ES-I3 (cell line): ENCODE data around the gene CHN1.

Experiments
- H3K36me3 ChIP-seq: 2 replicates; pipeline ENCODE4 v1.6.1; 2013; ENCODE audit warnings: mild to moderate bottlenecking, low read length, control low read depth, moderate library complexity; ENCODE audit not compliant: insufficient read depth
- H3K4me1 ChIP-seq: 2 replicates; pipeline ENCODE4 v1.6.1; 2013; ENCODE audit warnings: mild to moderate bottlenecking, control low read depth, low read length; ENCODE audit not compliant: insufficient read depth
- H3K9ac ChIP-seq: 2 replicates; pipeline ENCODE4 v1.6.1; 2013; ENCODE audit warnings: low read depth, mild to moderate bottlenecking, low read length, moderate library complexity
- H3K9me3 ChIP-seq: 2 replicates; pipeline ENCODE4 v1.6.1; 2013; ENCODE audit warnings: mild to moderate bottlenecking, low read length, moderate library complexity; ENCODE audit not compliant: control insufficient read depth, insufficient read depth

CHN1 gene

GRCh38 chr2:175005733-175006264 is 618 bp upstream of the CHN1 start:
- Histone ChIP-seq H3K9me3 (no peaks in the 10 kb centered on the region), H3K9ac (peak overlapping the region; percentile 89), H3K36me3 (no peaks in the 10 kb centered on the region), H3K4me1 (peaks cover 13% of the 10 kb centered on the region; the same call in 1 of the 2 replicates)

GRCh38 chr2:175004730-175004979 is 526 bp downstream of the CHN1 start:
- Histone ChIP-seq H3K36me3 (no peaks in the 10 kb centered on the region), H3K9ac (peak overlapping the region; percentile 89), H3K9me3 (no peaks in the 10 kb centered on the region), H3K4me1 (peaks cover 13% of the 10 kb centered on the region; the same call in 1 of the 2 replicates)

- peaks cover 13% of the 10 kb centered on the region; the same call in 1 of the 2 replicates for H3K4me1 ChIP-seq
- no peaks in the 10 kb centered on the region for H3K9me3 ChIP-seq
- H3K9ac ChIP-seq = peak overlapping the region; percentile 47
- H3K36me3 ChIP-seq = no peaks in the 10 kb centered on the region
These were observed 1.1 kb downstream of the CHN1 start for GRCh38 chr2:175003875-175004729.

GRCh38 chr2:175002547-175003274 is 2.5 kb downstream of the CHN1 start:
- Histone ChIP-seq H3K9ac (no peak overlapping the region), H3K36me3 (no peaks in the 10 kb centered on the region), H3K4me1 (peaks cover 20% of the 10 kb centered on the region; the same call in 1 of the 2 replicates), H3K9me3 (no peaks in the 10 kb centered on the region)

- H3K9me3 ChIP-seq = no peaks in the 10 kb centered on the region
- H3K9ac ChIP-seq = no peak overlapping the region
- peaks cover 20% of the 10 kb centered on the region; the same call in 1 of the 2 replicates for H3K4me1 ChIP-seq
- no peaks in the 10 kb centered on the region for H3K36me3 ChIP-seq
These were observed 3.6 kb downstream of the CHN1 start for GRCh38 chr2:175001566-175001965.

- Histone ChIP-seq H3K4me1 (peaks cover 7% of the 10 kb centered on the region; the same call in 1 of the 2 replicates), H3K36me3 (no peaks in the 10 kb centered on the region), H3K9ac (no peak overlapping the region)
These were observed 8.1 kb downstream of the CHN1 start for GRCh38 chr2:174997110-174997509.

GRCh38 chr2:174996622-174997021 is 8.6 kb downstream of the CHN1 start:
- H3K4me1 ChIP-seq = peaks cover 7% of the 10 kb centered on the region; the same call in 1 of the 2 replicates

More at GRCh38 chr2:174997110-174997509, 8.1 kb downstream of the CHN1 start:
- H3K9me3 ChIP-seq = no peaks in the 10 kb centered on the region

GRCh38 chr2:174994381-174994780 is 10.8 kb downstream of the CHN1 start:
- H3K4me1 ChIP-seq = peaks cover 17% of the 10 kb centered on the region; the same call in 1 of the 2 replicates
- H3K9me3 ChIP-seq = no peaks in the 10 kb centered on the region
- H3K9ac ChIP-seq = no peak overlapping the region
- H3K36me3 ChIP-seq = no peaks in the 10 kb centered on the region

More at GRCh38 chr2:174996622-174997021, 8.6 kb downstream of the CHN1 start:
- H3K9me3 ChIP-seq = no peaks in the 10 kb centered on the region
- H3K9ac ChIP-seq = no peak overlapping the region
- H3K36me3 ChIP-seq = no peaks in the 10 kb centered on the region

GRCh38 chr2:174992886-174993285 is 12.3 kb downstream of the CHN1 start:
- Histone ChIP-seq H3K9me3 (no peaks in the 10 kb centered on the region), H3K4me1 (peaks cover 10% of the 10 kb centered on the region; the same call in 1 of the 2 replicates), H3K9ac (no peak overlapping the region), H3K36me3 (no peaks in the 10 kb centered on the region)

- Histone ChIP-seq H3K9me3 (no peaks in the 10 kb centered on the region), H3K9ac (no peak overlapping the region), H3K36me3 (no peaks in the 10 kb centered on the region)
These were observed 19.6 kb downstream of the CHN1 start for GRCh38 chr2:174985614-174986013.

GRCh38 chr2:174984561-174984960 is 20.6 kb downstream of the CHN1 start:
- 0 out of 2 replicates have a peak, but pooled peaks cover 6% of the 10 kb centered on the region for H3K4me1 ChIP-seq
- H3K36me3 ChIP-seq = no peaks in the 10 kb centered on the region
- no peak overlapping the region for H3K9ac ChIP-seq
- no peaks in the 10 kb centered on the region for H3K9me3 ChIP-seq

More at GRCh38 chr2:174985614-174986013, 19.6 kb downstream of the CHN1 start:
- H3K4me1 ChIP-seq = peaks cover 9% of the 10 kb centered on the region; the same call in 1 of the 2 replicates

- no peaks in the 10 kb centered on the region for H3K9me3 ChIP-seq
- no peaks in the 10 kb centered on the region for H3K36me3 ChIP-seq
- H3K9ac ChIP-seq = no peak overlapping the region
- 0 out of 2 replicates have a peak, but pooled peaks cover 6% of the 10 kb centered on the region for H3K4me1 ChIP-seq
These were observed 23.9 kb downstream of the CHN1 start for GRCh38 chr2:174981331-174981730.

- Histone ChIP-seq H3K4me1 (peaks cover 9% of the 10 kb centered on the region; the same call in 1 of the 2 replicates), H3K36me3 (no peaks in the 10 kb centered on the region), H3K9me3 (no peaks in the 10 kb centered on the region), H3K9ac (no peak overlapping the region)
These were observed 25.2 kb downstream of the CHN1 start for GRCh38 chr2:174979996-174980395.

- Histone ChIP-seq H3K4me1 (peaks cover 4% of the 10 kb centered on the region), H3K9me3 (no peaks in the 10 kb centered on the region), H3K36me3 (no peaks in the 10 kb centered on the region), H3K9ac (no peak overlapping the region)
These were observed 27.8 kb downstream of the CHN1 start for GRCh38 chr2:174977364-174977763.
